Osteocyte (in vitro differentiated cells): ENCODE measurements around the gene PODXL. TPM values are rescaled to one million over a fixed set of nuclear protein-coding genes. Genes with fewer than 3 reads are reported as not detected.

ENCODE experiments used
- DNase-seq: peaks from one replicate; pipeline ENCODE4 v3.0.0; 2021; ENCODE audit warnings: mixed read lengths; ENCODE audit not compliant: unreplicated experiment; ENCODE audit errors: extremely low spot score
- H3K27ac Mint-ChIP-seq: one replicate; pipeline ENCODE4 v1.8.0; 2021; ENCODE audit warnings: mild to moderate bottlenecking, mixed read lengths; ENCODE audit not compliant: unreplicated experiment
- H3K27me3 Mint-ChIP-seq: one replicate; pipeline ENCODE4 v1.8.0; 2021; ENCODE audit warnings: mixed read lengths; ENCODE audit not compliant: unreplicated experiment
- H3K36me3 Mint-ChIP-seq: one replicate; pipeline ENCODE4 v1.8.0; 2021; ENCODE audit warnings: mixed read lengths; ENCODE audit not compliant: unreplicated experiment
- H3K4me1 Mint-ChIP-seq: one replicate; pipeline ENCODE4 v1.8.0; 2021; ENCODE audit warnings: mixed read lengths; ENCODE audit not compliant: unreplicated experiment
- H3K4me3 Mint-ChIP-seq: one replicate; pipeline ENCODE4 v1.8.0; 2021; ENCODE audit warnings: mild to moderate bottlenecking, moderate library complexity, mixed read lengths; ENCODE audit not compliant: unreplicated experiment
- H3K9me3 Mint-ChIP-seq: one replicate; pipeline ENCODE4 v1.8.0; 2021; ENCODE audit warnings: mixed read lengths; ENCODE audit not compliant: unreplicated experiment
- total RNA-seq: library from RNA; stranded (reverse); gene quantifications from 2 replicates; pipeline ENCODE4 v1.2.1, GENCODE V29; 2021
- TF ChIP-seq, protein P1 (sequence below): fragments of 200-600 bp; sonication (generic); IDR thresholded peaks from 2 replicates; pipeline ENCODE4 v1.5.0; 2021; ENCODE audit warnings: antibody characterized with exemption, mild to moderate bottlenecking, moderate library complexity

PODXL gene
- total RNA-seq, 1 donor from 2014 or later, result 21.2 TPM

DNA sequence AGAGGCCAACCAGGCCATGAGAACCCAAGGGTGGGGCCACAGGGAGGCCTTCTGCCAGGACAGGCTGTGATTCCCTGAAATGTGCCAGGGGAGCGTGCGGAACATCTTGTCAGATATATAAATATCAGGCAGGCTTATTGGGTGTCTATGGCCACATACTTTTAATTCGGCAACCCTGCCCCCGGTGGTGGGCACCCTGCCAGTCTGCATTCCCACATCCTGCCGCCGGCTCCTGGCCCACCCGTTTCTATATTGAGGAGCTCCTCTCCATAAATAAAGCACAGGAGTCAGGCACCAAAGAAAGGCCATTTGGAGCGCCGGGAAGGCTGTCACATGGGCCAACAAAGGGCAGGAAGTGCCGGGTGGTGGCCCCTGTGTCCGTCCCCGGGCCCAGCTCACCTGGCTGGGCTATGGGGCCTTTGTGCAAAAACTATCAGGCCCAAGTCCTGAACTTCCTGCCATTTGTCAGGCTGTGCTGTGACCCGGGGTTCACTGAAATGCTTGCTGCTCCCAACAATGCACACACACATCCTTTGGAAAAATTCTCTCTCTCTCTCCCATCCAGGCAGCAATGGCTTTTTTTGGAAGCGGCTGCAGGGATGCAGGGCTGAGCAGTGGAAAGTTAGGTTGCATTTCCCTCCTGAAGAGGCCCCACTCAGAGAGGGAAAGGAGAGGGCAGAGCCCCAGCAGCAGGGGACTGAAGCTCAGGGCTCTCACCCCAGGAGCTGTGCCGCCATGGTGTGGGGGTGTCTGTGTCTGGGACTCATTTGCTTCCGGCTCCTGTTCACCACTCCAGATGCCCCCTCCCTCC is 25.0 kb upstream of the PODXL start:
- H3K4me1 Mint-ChIP-seq, result peaks cover 15% of the 10 kb centered on the region
- DNase-seq, result no peak
- H3K27me3 Mint-ChIP-seq, result no peaks in the 10 kb centered on the region
- H3K27ac Mint-ChIP-seq, result peak overlapping the region; percentile 23
- no peak overlapping the region for H3K4me3 Mint-ChIP-seq
- TF ChIP-seq, protein P1, sequence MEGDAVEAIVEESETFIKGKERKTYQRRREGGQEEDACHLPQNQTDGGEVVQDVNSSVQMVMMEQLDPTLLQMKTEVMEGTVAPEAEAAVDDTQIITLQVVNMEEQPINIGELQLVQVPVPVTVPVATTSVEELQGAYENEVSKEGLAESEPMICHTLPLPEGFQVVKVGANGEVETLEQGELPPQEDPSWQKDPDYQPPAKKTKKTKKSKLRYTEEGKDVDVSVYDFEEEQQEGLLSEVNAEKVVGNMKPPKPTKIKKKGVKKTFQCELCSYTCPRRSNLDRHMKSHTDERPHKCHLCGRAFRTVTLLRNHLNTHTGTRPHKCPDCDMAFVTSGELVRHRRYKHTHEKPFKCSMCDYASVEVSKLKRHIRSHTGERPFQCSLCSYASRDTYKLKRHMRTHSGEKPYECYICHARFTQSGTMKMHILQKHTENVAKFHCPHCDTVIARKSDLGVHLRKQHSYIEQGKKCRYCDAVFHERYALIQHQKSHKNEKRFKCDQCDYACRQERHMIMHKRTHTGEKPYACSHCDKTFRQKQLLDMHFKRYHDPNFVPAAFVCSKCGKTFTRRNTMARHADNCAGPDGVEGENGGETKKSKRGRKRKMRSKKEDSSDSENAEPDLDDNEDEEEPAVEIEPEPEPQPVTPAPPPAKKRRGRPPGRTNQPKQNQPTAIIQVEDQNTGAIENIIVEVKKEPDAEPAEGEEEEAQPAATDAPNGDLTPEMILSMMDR, result peak; percentile 28
- H3K9me3 Mint-ChIP-seq, result no peaks in the 10 kb centered on the region
- H3K36me3 Mint-ChIP-seq, result no peaks in the 10 kb centered on the region

DNA sequence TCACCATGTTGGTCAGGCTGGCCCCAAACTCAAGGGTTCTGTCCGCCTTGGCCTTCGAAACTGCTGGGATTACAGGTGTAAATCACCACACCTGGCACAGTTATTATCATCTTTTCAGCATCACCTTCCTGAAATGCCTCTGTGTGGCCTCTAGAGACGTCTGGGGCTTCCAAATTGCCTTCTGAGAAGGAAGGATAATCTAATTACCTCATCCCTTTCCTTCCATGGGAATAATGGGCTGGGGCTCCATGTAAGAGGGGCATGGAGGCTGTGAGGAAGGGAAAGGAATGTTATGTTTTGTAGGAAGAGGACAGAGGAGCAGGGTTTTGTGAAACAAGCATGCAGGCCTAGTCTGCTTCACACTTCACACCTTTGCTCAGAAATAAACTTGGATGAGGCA is 22.2 kb upstream of the PODXL start:
- H3K9me3 Mint-ChIP-seq, result no peaks in the 10 kb centered on the region
- H3K4me1 Mint-ChIP-seq, result peaks cover 15% of the 10 kb centered on the region
- H3K36me3 Mint-ChIP-seq, result no peaks in the 10 kb centered on the region
- no peak for DNase-seq
- H3K27ac Mint-ChIP-seq, result no peak overlapping the region
- H3K27me3 Mint-ChIP-seq, result no peaks in the 10 kb centered on the region
- no peak overlapping the region for H3K4me3 Mint-ChIP-seq
- TF ChIP-seq, protein P1, result no peak

DNA sequence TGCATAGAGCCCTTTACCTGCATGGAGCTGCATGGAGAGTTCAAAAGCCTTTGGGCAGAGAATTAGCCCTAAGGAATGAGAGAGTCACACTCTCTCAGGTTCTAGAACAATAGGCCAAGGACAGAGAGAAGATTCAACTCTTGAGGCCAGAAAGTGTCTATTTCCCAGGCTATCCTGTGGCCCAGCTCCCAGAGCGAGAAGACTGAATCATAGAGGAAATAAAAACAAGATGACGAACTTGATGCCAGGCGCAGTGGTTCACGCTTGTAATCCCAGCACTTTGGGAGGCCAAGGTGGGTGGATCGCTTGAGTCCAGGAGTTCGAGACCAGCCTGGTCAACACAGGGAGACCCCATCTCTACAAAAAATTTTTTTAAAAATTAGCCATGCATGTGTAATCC is 18.3 kb upstream of the PODXL start:
- TF ChIP-seq, protein P1, result no peak
- H3K9me3 Mint-ChIP-seq, result no peaks in the 10 kb centered on the region
- no peaks in the 10 kb centered on the region for H3K36me3 Mint-ChIP-seq
- H3K27me3 Mint-ChIP-seq, result no peaks in the 10 kb centered on the region
- no peak overlapping the region for H3K4me3 Mint-ChIP-seq
- no peaks in the 10 kb centered on the region for H3K4me1 Mint-ChIP-seq
- no peak for DNase-seq
- no peak overlapping the region for H3K27ac Mint-ChIP-seq

- TF ChIP-seq, protein P1, result no peak
- no peaks in the 10 kb centered on the region for H3K9me3 Mint-ChIP-seq
- no peaks in the 10 kb centered on the region for H3K36me3 Mint-ChIP-seq
- no peaks in the 10 kb centered on the region for H3K27me3 Mint-ChIP-seq
- no peak overlapping the region for H3K27ac Mint-ChIP-seq
- DNase-seq, result no peak
- H3K4me1 Mint-ChIP-seq, result no peaks in the 10 kb centered on the region
- no peak overlapping the region for H3K4me3 Mint-ChIP-seq
Measured at GRCh38 chr7:131570401-131570800, 14.0 kb upstream of the PODXL start.

DNA sequence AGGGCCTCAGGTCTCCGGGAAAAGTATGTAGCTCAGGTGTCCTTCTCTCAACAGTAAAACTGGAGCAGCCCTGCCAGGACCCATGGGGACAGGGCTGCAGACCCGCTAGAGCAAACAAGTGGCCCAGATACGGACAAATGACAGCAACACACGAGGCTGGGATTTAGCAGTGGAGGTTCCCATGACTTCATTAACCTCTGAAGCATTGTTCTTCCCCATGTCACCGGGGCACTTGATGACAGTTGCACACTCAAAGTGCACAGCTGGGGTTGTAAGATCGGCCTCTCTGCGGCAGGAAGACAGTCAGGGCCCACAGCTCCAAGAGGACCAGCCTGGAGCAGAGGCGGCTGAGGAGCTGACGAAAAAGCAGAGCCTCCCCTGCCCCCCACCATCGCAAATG is 12.5 kb upstream of the PODXL start:
- DNase-seq, result no peak
- Mint-ChIP-seq H3K4me1 (no peaks in the 10 kb centered on the region), H3K27me3 (no peaks in the 10 kb centered on the region), H3K9me3 (no peaks in the 10 kb centered on the region), H3K27ac (no peak overlapping the region), H3K4me3 (no peak overlapping the region), H3K36me3 (no peaks in the 10 kb centered on the region)
- TF ChIP-seq, protein P1, result no peak
